HepG2 (cell line): Measurements from ENCODE around the gene ACTN1. TPM values are rescaled to one million over a fixed set of nuclear protein-coding genes. Genes with fewer than 3 reads are reported as not detected.

Experiments
- ATF7-NPFF ChIP-seq: sonication (generic); formaldehyde crosslinking; IDR thresholded peaks from 2 replicates; pipeline ENCODE4 v1.8.1; 2023; ENCODE audit warnings: mild to moderate bottlenecking, low read depth, missing genetic modification reagents, moderate library complexity
- BRD4 ChIP-seq: sonication (generic); formaldehyde crosslinking; IDR thresholded peaks from 2 replicates; pipeline ENCODE4 v1.4.0; 2020; ENCODE audit warnings: missing genetic modification reagents
- GLI4 ChIP-seq: sonication (generic); formaldehyde crosslinking; IDR thresholded peaks from 2 replicates; pipeline ENCODE4 v1.5.1; 2020; ENCODE audit warnings: missing genetic modification reagents, mild to moderate bottlenecking, moderate library complexity, borderline replicate concordance
- HDAC2 ChIP-seq: sonication (generic); formaldehyde crosslinking; IDR thresholded peaks from 2 replicates; pipeline ENCODE4 v1.4.0; 2020; ENCODE audit warnings: missing genetic modification reagents
- KDM5B ChIP-seq: sonication (generic); formaldehyde crosslinking; IDR thresholded peaks from 2 replicates; pipeline ENCODE4 v1.4.0; 2020; ENCODE audit warnings: missing genetic modification reagents, mild to moderate bottlenecking, borderline replicate concordance
- KMT2B ChIP-seq: IDR thresholded peaks from 2 replicates; pipeline ENCODE4 v1.6.1; 2016; ENCODE audit warnings: missing genetic modification reagents, missing compliant biosample characterization
- NKX3-1 ChIP-seq: sonication (generic); formaldehyde crosslinking; IDR thresholded peaks from 2 replicates; pipeline ENCODE4 v1.5.0; 2020; ENCODE audit warnings: missing genetic modification reagents
- REPIN1 ChIP-seq: sonication (generic); formaldehyde crosslinking; IDR thresholded peaks from 2 replicates; pipeline ENCODE4 v1.8.0; 2022; ENCODE audit warnings: missing genetic modification reagents, low read depth, mild to moderate bottlenecking, borderline replicate concordance
- RXRB ChIP-seq: IDR thresholded peaks from 2 replicates; pipeline ENCODE4 v1.6.1; 2016; ENCODE audit warnings: borderline replicate concordance, missing genetic modification reagents, missing compliant biosample characterization
- SALL1 ChIP-seq: sonication (generic); formaldehyde crosslinking; IDR thresholded peaks from 2 replicates; pipeline ENCODE4 v1.8.0; 2022; ENCODE audit warnings: mild to moderate bottlenecking, missing genetic modification reagents
- SPEN ChIP-seq: sonication (generic); formaldehyde crosslinking; IDR thresholded peaks from 2 replicates; pipeline ENCODE4 v1.5.1; 2020; ENCODE audit warnings: low read depth, mild to moderate bottlenecking, missing genetic modification reagents
- ZBTB8A ChIP-seq: sonication (generic); formaldehyde crosslinking; IDR thresholded peaks from 2 replicates; pipeline ENCODE4 v1.4.0; 2020; ENCODE audit warnings: mild to moderate bottlenecking, low read depth, missing genetic modification reagents, borderline replicate concordance
- ZNF7 ChIP-seq: IDR thresholded peaks from 2 replicates; pipeline ENCODE4 v1.6.1; 2016; ENCODE audit warnings: missing biosample characterization, missing genetic modification reagents
- polyA plus RNA-seq, 8 experiments: library from polyadenylated mRNA; depleted of rRNA in 3 of 8; stranded (reverse) in 7 of 8; unstranded in 1 of 8; fragments of >200 nt; fragmentation: Illumina TruSeq in 4 of 8; extraction: Trizol in 4 of 8; gene quantifications; 2 replicates each; pipeline versions ENCODE4 v1.2.1 to v1.2.3, GENCODE V29; 2011 to 2016; ENCODE audit warnings: low read depth in 4 of 8, missing spikeins in 1 of 8, mixed read lengths in 1 of 8; ENCODE audit not compliant: insufficient read depth in 1 of 8
- total RNA-seq, 5 experiments: library from RNA; depleted of rRNA; stranded (reverse); fragments of >200 nt; fragmentation: Illumina TruSeq; extraction: Trizol; gene quantifications; 2 replicates each; pipeline ENCODE4 v1.2.3, GENCODE V29; 2016; ENCODE audit warnings: low read depth in 1 of 5
- TF ChIP-seq, protein P1 (sequence below): sonication (generic); formaldehyde crosslinking; IDR thresholded peaks from 2 replicates; pipeline ENCODE4 v1.4.0; 2020; ENCODE audit warnings: missing genetic modification reagents
- TF ChIP-seq, protein P2 (sequence below): sonication (generic); formaldehyde crosslinking; conservative IDR thresholded peaks from 2 replicates; pipeline ENCODE4 v1.8.0; 2022; ENCODE audit warnings: mild to moderate bottlenecking, moderate library complexity, missing genetic modification reagents
- TF ChIP-seq, protein P3 (sequence below): IDR thresholded peaks from 2 replicates; pipeline ENCODE4 v1.6.1; 2016; ENCODE audit warnings: low read depth, control low read depth
- TF ChIP-seq, protein P4 (sequence below): sonication (generic); formaldehyde crosslinking; IDR thresholded peaks from 2 replicates; pipeline ENCODE4 v1.5.0; 2020; ENCODE audit warnings: missing genetic modification reagents, mild to moderate bottlenecking, borderline replicate concordance
- TF ChIP-seq, protein P5 (sequence below): sonication (generic); formaldehyde crosslinking; IDR thresholded peaks from 2 replicates; pipeline ENCODE4 v1.9.0; 2022; ENCODE audit warnings: low read depth, missing genetic modification reagents
- TF ChIP-seq, protein P6 (sequence below): IDR thresholded peaks from 2 replicates; pipeline ENCODE4 v1.6.1; 2016

The ACTN1 gene
- total and polyA plus RNA-seq, 2 of the 13 experiments (the other 11 are each of a cell fraction or from before 2014, with no cell fraction given): 58.6 to 162 TPM

DNA sequence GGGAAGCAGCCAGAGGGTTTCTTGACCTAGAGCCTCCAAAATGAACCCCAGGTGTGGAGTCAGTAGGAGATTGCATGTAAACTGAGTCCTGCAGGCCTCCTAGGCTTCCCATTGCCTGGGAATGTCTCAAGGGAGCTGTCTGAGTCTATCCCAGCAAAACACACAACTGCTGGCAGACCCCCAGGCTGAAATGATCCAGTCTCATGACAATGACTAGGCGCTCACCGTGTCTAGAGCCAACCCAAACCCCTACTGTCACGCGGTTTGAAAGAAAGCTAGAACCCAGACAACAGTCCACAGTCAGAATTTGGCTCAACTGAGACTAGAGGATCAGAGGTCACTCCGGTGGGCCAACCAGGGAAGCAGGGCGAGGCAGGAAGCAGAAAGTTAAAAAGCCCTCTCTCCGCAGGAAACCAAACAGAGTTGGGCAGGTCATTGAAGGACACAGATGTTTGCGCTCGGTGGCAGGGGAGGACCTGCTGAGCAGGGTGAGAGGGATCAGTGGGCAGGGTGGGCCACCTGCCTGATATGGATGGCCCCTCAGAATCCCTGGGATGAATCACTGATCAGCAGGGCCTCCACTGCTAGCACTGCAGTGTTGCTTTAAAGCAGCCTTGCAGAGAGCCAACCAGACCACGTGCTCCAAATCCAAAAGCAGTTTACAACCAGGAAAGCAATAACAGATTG lies 23.8 kb downstream of the ACTN1 start (continued):
- TF ChIP-seq, protein P1, sequence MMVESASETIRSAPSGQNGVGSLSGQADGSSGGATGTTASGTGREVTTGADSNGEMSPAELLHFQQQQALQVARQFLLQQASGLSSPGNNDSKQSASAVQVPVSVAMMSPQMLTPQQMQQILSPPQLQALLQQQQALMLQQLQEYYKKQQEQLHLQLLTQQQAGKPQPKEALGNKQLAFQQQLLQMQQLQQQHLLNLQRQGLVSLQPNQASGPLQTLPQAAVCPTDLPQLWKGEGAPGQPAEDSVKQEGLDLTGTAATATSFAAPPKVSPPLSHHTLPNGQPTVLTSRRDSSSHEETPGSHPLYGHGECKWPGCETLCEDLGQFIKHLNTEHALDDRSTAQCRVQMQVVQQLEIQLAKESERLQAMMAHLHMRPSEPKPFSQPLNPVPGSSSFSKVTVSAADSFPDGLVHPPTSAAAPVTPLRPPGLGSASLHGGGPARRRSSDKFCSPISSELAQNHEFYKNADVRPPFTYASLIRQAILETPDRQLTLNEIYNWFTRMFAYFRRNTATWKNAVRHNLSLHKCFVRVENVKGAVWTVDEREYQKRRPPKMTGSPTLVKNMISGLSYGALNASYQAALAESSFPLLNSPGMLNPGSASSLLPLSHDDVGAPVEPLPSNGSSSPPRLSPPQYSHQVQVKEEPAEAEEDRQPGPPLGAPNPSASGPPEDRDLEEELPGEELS (CRISPR knock-in tag): peak; percentile 85
- TF ChIP-seq, protein P2, sequence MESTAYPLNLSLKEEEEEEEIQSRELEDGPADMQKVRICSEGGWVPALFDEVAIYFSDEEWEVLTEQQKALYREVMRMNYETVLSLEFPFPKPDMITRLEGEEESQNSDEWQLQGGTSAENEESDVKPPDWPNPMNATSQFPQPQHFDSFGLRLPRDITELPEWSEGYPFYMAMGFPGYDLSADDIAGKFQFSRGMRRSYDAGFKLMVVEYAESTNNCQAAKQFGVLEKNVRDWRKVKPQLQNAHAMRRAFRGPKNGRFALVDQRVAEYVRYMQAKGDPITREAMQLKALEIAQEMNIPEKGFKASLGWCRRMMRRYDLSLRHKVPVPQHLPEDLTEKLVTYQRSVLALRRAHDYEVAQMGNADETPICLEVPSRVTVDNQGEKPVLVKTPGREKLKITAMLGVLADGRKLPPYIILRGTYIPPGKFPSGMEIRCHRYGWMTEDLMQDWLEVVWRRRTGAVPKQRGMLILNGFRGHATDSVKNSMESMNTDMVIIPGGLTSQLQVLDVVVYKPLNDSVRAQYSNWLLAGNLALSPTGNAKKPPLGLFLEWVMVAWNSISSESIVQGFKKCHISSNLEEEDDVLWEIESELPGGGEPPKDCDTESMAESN (CRISPR knock-in tag): peak; percentile 53; the same call in 1 of the 2 replicates
- TF ChIP-seq, protein P3, sequence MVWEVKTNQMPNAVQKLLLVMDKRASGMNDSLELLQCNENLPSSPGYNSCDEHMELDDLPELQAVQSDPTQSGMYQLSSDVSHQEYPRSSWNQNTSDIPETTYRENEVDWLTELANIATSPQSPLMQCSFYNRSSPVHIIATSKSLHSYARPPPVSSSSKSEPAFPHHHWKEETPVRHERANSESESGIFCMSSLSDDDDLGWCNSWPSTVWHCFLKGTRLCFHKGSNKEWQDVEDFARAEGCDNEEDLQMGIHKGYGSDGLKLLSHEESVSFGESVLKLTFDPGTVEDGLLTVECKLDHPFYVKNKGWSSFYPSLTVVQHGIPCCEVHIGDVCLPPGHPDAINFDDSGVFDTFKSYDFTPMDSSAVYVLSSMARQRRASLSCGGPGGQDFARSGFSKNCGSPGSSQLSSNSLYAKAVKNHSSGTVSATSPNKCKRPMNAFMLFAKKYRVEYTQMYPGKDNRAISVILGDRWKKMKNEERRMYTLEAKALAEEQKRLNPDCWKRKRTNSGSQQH: peak; percentile 79; the same call in 1 of the 2 replicates
- TF ChIP-seq ZNF7 (CRISPR knock-in tag): no peak; the same call in 1 of the 2 replicates
- TF ChIP-seq RXRB (CRISPR knock-in tag): peak; percentile 99
- TF ChIP-seq ZBTB8A (CRISPR knock-in tag): no peak
- TF ChIP-seq NKX3-1 (CRISPR knock-in tag): 0 out of 2 replicates have a peak, but pooled peaks have one; percentile 39
- 0 out of 2 replicates have a peak, but pooled peaks have one; percentile 5 for TF ChIP-seq GLI4
- TF ChIP-seq, protein P4, sequence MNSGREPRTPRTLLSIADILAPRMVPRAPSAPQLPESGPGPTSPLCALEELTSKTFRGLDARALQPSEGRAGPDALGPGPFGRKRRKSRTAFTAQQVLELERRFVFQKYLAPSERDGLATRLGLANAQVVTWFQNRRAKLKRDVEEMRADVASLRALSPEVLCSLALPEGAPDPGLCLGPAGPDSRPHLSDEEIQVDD (CRISPR knock-in tag): no peak
- peak; percentile 70 for TF ChIP-seq SPEN (CRISPR knock-in tag)
- TF ChIP-seq BRD4 (CRISPR knock-in tag): 0 out of 2 replicates have a peak, but pooled peaks have one; percentile 39
- TF ChIP-seq SALL1 (CRISPR knock-in tag): peak; percentile 94
- peak; percentile 95 for TF ChIP-seq HDAC2 (CRISPR knock-in tag)
- TF ChIP-seq KMT2B (CRISPR knock-in tag): peak; percentile 56; the same call in 1 of the 2 replicates
- TF ChIP-seq, protein P5, sequence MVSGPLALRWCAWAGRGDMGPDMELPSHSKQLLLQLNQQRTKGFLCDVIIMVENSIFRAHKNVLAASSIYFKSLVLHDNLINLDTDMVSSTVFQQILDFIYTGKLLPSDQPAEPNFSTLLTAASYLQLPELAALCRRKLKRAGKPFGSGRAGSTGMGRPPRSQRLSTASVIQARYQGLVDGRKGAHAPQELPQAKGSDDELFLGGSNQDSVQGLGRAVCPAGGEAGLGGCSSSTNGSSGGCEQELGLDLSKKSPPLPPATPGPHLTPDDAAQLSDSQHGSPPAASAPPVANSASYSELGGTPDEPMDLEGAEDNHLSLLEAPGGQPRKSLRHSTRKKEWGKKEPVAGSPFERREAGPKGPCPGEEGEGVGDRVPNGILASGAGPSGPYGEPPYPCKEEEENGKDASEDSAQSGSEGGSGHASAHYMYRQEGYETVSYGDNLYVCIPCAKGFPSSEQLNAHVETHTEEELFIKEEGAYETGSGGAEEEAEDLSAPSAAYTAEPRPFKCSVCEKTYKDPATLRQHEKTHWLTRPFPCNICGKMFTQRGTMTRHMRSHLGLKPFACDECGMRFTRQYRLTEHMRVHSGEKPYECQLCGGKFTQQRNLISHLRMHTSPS (CRISPR knock-in tag): peak; percentile 88
- TF ChIP-seq, protein P6, sequence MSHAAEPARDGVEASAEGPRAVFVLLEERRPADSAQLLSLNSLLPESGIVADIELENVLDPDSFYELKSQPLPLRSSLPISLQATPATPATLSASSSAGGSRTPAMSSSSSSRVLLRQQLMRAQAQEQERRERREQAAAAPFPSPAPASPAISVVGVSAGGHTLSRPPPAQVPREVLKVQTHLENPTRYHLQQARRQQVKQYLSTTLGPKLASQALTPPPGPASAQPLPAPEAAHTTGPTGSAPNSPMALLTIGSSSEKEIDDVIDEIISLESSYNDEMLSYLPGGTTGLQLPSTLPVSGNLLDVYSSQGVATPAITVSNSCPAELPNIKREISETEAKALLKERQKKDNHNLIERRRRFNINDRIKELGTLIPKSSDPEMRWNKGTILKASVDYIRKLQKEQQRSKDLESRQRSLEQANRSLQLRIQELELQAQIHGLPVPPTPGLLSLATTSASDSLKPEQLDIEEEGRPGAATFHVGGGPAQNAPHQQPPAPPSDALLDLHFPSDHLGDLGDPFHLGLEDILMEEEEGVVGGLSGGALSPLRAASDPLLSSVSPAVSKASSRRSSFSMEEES (CRISPR knock-in tag): peak; percentile 95
- 0 out of 2 replicates have a peak, but pooled peaks have one; percentile 24 for TF ChIP-seq ATF7-NPFF (CRISPR knock-in tag)
- peak; percentile 59; the same call in 1 of the 2 replicates for TF ChIP-seq KDM5B (CRISPR knock-in tag)
- peak; percentile 68; the same call in 1 of the 2 replicates for TF ChIP-seq REPIN1 (CRISPR knock-in tag)
